ENCODE results near the gene MAK. TPM values are rescaled to one million over a fixed set of nuclear protein-coding genes. Genes with fewer than 3 reads are reported as not detected.

The MAK gene
- total and polyA plus RNA-seq, 2 of the 13 experiments (the other 11 are each of a cell fraction or from before 2014, with no cell fraction given) = 0.04 TPM; not detected in 1

DNA sequence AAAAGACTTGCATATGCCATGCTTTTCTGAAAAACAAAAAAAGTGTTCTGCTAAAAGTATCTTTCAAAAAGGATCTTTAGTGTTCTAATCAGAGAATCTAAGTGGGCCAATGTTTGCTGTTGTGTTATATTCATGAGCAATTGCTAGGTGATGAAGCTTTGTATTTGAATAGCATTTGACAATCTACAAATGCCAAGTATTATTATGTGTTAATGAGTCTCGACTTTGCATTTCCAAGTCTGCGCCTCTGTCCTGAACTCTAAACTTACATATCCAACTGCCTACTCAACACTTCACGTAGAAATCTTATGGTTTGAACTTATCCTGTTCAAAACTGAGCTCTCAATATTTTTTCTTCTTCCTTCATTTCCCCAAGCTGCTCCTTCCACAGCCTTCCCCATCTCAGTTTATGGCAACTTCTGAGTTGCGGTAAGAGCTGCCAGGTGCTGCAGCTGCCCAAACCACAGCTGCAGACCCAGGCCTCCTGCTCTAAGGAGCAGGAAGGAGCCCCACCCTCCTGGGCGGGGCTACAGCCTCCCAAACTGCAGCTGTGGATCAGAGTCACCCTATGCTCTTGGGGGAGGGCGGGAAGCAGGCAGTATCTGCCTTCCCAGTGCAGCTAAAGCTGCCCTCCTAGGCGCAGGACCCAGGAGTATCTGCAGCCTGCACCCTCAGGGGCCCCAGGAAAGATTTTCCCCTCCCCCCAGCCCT is 16.7 kb upstream of the MAK start:
- Histone ChIP-seq H3K27ac (ENCODE audit: extremely low read length, insufficient read depth, low read length) (no peak overlapping the region), H3K79me2 (ENCODE audit: insufficient read depth, low read length) (no peaks in the 10 kb centered on the region), H3K9me3 (ENCODE audit: low read length) (peaks cover 14% of the 10 kb centered on the region; the same call in 1 of the 2 replicates), H3K4me2 (ENCODE audit: low read depth, low read length) (no peak overlapping the region), H2AFZ (ENCODE audit: low read length) (no peak overlapping the region), H4K20me1 (ENCODE audit: insufficient read depth, low read length) (no peaks in the 10 kb centered on the region), H3K4me1 (ENCODE audit: insufficient read depth, low read length) (no peaks in the 10 kb centered on the region), H3K9ac (ENCODE audit: insufficient read depth, low read depth, low read length) (no peak overlapping the region), H3K27me3 (ENCODE audit: control insufficient read depth in 1 of 2, insufficient read depth in 2 of 2, low read length in 2 of 2) (no peaks in the 10 kb centered on the region), H3K36me3 (replicated peaks in 1 of 2; ENCODE audit: control insufficient read depth in 1 of 2, insufficient read depth in 2 of 2, low read length in 2 of 2) (no peaks in the 10 kb centered on the region), H3K4me3 (replicated peaks in 1 of 3; ENCODE audit: insufficient read depth in 1 of 3, low read depth in 2 of 3, low read length in 3 of 3) (no peak overlapping the region)
- no TSS peak for BruUV-seq (replicated peaks)
- WGBS (ENCODE audit: low lambda C conversion rate) = 60% methylated on average over 7 of the region's 7 CpGs
- no peak for FAIRE-seq
- TF ChIP-seq ZMAT3 (CRISPR knock-in tag; conservative IDR thresholded peaks at IDR 0.05) (no peak), HOXA5 (CRISPR knock-in tag; IDR thresholded peaks at IDR 0.05) (no peak), TOE1 (CRISPR knock-in tag; IDR thresholded peaks at IDR 0.05) (no peak), KAT7 (CRISPR knock-in tag; IDR thresholded peaks at IDR 0.05; ENCODE audit: borderline replicate concordance) (no peak), HNRNPUL1 (IDR thresholded peaks at IDR 0.05; ENCODE audit: low read depth, low read length) (no peak), ZNF354B (CRISPR knock-in tag; IDR thresholded peaks at IDR 0.05) (no peak), ZMYM2 (CRISPR knock-in tag; IDR thresholded peaks at IDR 0.05) (no peak), ZNF350 (CRISPR knock-in tag; IDR thresholded peaks at IDR 0.05; ENCODE audit: borderline replicate concordance, low read depth) (no peak)
- TF ChIP-seq, protein P1, sequence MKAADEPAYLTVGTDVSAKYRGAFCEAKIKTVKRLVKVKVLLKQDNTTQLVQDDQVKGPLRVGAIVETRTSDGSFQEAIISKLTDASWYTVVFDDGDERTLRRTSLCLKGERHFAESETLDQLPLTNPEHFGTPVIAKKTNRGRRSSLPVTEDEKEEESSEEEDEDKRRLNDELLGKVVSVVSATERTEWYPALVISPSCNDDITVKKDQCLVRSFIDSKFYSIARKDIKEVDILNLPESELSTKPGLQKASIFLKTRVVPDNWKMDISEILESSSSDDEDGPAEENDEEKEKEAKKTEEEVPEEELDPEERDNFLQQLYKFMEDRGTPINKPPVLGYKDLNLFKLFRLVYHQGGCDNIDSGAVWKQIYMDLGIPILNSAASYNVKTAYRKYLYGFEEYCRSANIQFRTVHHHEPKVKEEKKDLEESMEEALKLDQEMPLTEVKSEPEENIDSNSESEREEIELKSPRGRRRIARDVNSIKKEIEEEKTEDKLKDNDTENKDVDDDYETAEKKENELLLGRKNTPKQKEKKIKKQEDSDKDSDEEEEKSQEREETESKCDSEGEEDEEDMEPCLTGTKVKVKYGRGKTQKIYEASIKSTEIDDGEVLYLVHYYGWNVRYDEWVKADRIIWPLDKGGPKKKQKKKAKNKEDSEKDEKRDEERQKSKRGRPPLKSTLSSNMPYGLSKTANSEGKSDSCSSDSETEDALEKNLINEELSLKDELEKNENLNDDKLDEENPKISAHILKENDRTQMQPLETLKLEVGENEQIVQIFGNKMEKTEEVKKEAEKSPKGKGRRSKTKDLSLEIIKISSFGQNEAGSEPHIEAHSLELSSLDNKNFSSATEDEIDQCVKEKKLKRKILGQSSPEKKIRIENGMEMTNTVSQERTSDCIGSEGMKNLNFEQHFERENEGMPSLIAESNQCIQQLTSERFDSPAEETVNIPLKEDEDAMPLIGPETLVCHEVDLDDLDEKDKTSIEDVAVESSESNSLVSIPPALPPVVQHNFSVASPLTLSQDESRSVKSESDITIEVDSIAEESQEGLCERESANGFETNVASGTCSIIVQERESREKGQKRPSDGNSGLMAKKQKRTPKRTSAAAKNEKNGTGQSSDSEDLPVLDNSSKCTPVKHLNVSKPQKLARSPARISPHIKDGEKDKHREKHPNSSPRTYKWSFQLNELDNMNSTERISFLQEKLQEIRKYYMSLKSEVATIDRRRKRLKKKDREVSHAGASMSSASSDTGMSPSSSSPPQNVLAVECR (CRISPR knock-in tag; IDR thresholded peaks at IDR 0.05; ENCODE audit: borderline replicate concordance) = no peak
- TF ChIP-seq, protein P2, sequence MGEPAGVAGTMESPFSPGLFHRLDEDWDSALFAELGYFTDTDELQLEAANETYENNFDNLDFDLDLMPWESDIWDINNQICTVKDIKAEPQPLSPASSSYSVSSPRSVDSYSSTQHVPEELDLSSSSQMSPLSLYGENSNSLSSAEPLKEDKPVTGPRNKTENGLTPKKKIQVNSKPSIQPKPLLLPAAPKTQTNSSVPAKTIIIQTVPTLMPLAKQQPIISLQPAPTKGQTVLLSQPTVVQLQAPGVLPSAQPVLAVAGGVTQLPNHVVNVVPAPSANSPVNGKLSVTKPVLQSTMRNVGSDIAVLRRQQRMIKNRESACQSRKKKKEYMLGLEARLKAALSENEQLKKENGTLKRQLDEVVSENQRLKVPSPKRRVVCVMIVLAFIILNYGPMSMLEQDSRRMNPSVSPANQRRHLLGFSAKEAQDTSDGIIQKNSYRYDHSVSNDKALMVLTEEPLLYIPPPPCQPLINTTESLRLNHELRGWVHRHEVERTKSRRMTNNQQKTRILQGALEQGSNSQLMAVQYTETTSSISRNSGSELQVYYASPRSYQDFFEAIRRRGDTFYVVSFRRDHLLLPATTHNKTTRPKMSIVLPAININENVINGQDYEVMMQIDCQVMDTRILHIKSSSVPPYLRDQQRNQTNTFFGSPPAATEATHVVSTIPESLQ (CRISPR knock-in tag; conservative IDR thresholded peaks at IDR 0.05) = no peak
- TF ChIP-seq, protein P3, sequence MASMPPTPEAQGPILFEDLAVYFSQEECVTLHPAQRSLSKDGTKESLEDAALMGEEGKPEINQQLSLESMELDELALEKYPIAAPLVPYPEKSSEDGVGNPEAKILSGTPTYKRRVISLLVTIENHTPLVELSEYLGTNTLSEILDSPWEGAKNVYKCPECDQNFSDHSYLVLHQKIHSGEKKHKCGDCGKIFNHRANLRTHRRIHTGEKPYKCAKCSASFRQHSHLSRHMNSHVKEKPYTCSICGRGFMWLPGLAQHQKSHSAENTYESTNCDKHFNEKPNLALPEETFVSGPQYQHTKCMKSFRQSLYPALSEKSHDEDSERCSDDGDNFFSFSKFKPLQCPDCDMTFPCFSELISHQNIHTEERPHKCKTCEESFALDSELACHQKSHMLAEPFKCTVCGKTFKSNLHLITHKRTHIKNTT (CRISPR knock-in tag; IDR thresholded peaks at IDR 0.05) = no peak
- in situ Hi-C loops (cut with HindIII; ENCODE audit: extremely low pct_ligation_motif_present, low pct_unique_long_range_greater_than_20kb) (no loop called here), intact Hi-C loops (cut with micrococcal nuclease; ENCODE audit: unreplicated experiment) (no loop called here)
- POLR2A ChIA-PET = no interaction called here
- no peak for ATAC-seq
- CTCF ChIA-PET (ENCODE audit: low intra/inter-chr PET ratio, low total read pairs) = no interaction called here
- DNase-seq (ENCODE audit: low spot score) = no peak
